ENCODE measurements around the gene AKAP8. TPM values are rescaled to one million over a fixed set of nuclear protein-coding genes. Genes with fewer than 3 reads are reported as not detected.
A peak's percentile ranks its signal among the peaks of the same experiment; 100 is the strongest.
"Not testable (repeated sequence)": the region's sequence is repeated elsewhere in the genome, so short reads cannot be mapped to it uniquely, and the experiment has no call there.

The AKAP8 gene
- total RNA-seq, 2 donors from 2014 or later, result 61.4 to 78.3 TPM

GRCh38 chr19:15398501-15399233 lies 19.1 kb upstream of the AKAP8 start:
- H3K27ac Mint-ChIP-seq, result no peak overlapping the region

GRCh38 chr19:15397782-15398181 lies 18.2 kb upstream of the AKAP8 start:
- peaks cover 17% of the 10 kb centered on the region for H3K36me3 Mint-ChIP-seq

More at GRCh38 chr19:15398501-15399233, 19.1 kb upstream of the AKAP8 start:
- DNase-seq (ENCODE audit: low spot score) (no peak), ATAC-seq (peak in 1 of 2 donors; percentile 15)
- Mint-ChIP-seq H3K4me1 (ENCODE audit: low read depth in 2 of 2) (peaks cover 0 to 21% of the 10 kb centered on the region in 2 donors), H3K36me3 (peaks cover 17% of the 10 kb centered on the region), H3K9me3 (no peaks in the 10 kb centered on the region), H3K4me3 (no peak overlapping the region), H3K27me3 (no peaks in the 10 kb centered on the region)

GRCh38 chr19:15397236-15397635 lies 17.6 kb upstream of the AKAP8 start:
- Mint-ChIP-seq H3K27ac (peak overlapping the region in 1 of 2 donors; percentile 26), H3K27me3 (no peaks in the 10 kb centered on the region), H3K4me1 (ENCODE audit: low read depth in 2 of 2) (peaks cover 0 to 18% of the 10 kb centered on the region in 2 donors), H3K9me3 (no peaks in the 10 kb centered on the region), H3K4me3 (no peak overlapping the region), H3K36me3 (peaks cover 17% of the 10 kb centered on the region)
- ATAC-seq (no peak), DNase-seq (ENCODE audit: low spot score) (no peak)

More at GRCh38 chr19:15397782-15398181, 18.2 kb upstream of the AKAP8 start:
- Mint-ChIP-seq H3K9me3 (no peaks in the 10 kb centered on the region), H3K27me3 (no peaks in the 10 kb centered on the region), H3K4me3 (no peak overlapping the region), H3K27ac (no peak overlapping the region), H3K4me1 (ENCODE audit: low read depth in 2 of 2) (peaks cover 0 to 18% of the 10 kb centered on the region in 2 donors)
- ATAC-seq (no peak), DNase-seq (ENCODE audit: low spot score) (no peak)

GRCh38 chr19:15396436-15396835 lies 16.8 kb upstream of the AKAP8 start:
- H3K4me1 Mint-ChIP-seq (ENCODE audit: low read depth in 2 of 2), result peaks cover 0 to 18% of the 10 kb centered on the region in 2 donors
- peaks cover 17% of the 10 kb centered on the region for H3K36me3 Mint-ChIP-seq
- ATAC-seq (no peak), DNase-seq (ENCODE audit: low spot score) (no peak)
- H3K4me3 Mint-ChIP-seq, result no peak overlapping the region
- H3K27ac Mint-ChIP-seq, result peak overlapping the region in 1 of 2 donors; percentile 26
- no peaks in the 10 kb centered on the region for H3K27me3 Mint-ChIP-seq
- no peaks in the 10 kb centered on the region for H3K9me3 Mint-ChIP-seq

GRCh38 chr19:15395251-15395650 lies 15.7 kb upstream of the AKAP8 start:
- H3K9me3 Mint-ChIP-seq; H3K4me3 Mint-ChIP-seq; H3K27ac Mint-ChIP-seq; DNase-seq (ENCODE audit: low spot score); ATAC-seq; H3K27me3 Mint-ChIP-seq: not testable (repeated sequence)
- Mint-ChIP-seq H3K36me3 (peaks cover 17% of the 10 kb centered on the region), H3K4me1 (ENCODE audit: low read depth in 2 of 2) (peaks cover 0 to 15% of the 10 kb centered on the region in 2 donors)

GRCh38 chr19:15394426-15394825 lies 14.8 kb upstream of the AKAP8 start:
- no peak for DNase-seq (ENCODE audit: low spot score)
- Mint-ChIP-seq H3K27ac (peak overlapping the region in 1 of 2 donors; percentile 40), H3K4me1 (ENCODE audit: low read depth in 2 of 2) (peaks cover 0 to 18% of the 10 kb centered on the region in 2 donors), H3K27me3 (no peaks in the 10 kb centered on the region), H3K4me3 (no peak overlapping the region), H3K9me3 (no peaks in the 10 kb centered on the region), H3K36me3 (peaks cover 17% of the 10 kb centered on the region)
- ATAC-seq, result no peak

GRCh38 chr19:15393963-15394362 lies 14.4 kb upstream of the AKAP8 start:
- H3K4me3 Mint-ChIP-seq, result no peak overlapping the region
- no peak for DNase-seq (ENCODE audit: low spot score)
- no peaks in the 10 kb centered on the region for H3K27me3 Mint-ChIP-seq
- peaks cover 0 to 18% of the 10 kb centered on the region in 2 donors for H3K4me1 Mint-ChIP-seq (ENCODE audit: low read depth in 2 of 2)
- H3K36me3 Mint-ChIP-seq, result peaks cover 17% of the 10 kb centered on the region
- H3K27ac Mint-ChIP-seq, result peak overlapping the region in 1 of 2 donors; percentile 40
- ATAC-seq, result no peak
- H3K9me3 Mint-ChIP-seq, result no peaks in the 10 kb centered on the region

- no peaks in the 10 kb centered on the region for H3K9me3 Mint-ChIP-seq
- no peak for DNase-seq (ENCODE audit: low spot score)
- ATAC-seq, result no peak
- H3K4me1 Mint-ChIP-seq (ENCODE audit: low read depth in 2 of 2), result peaks cover 0 to 8% of the 10 kb centered on the region in 2 donors
- no peaks in the 10 kb centered on the region for H3K27me3 Mint-ChIP-seq
- H3K36me3 Mint-ChIP-seq, result no peaks in the 10 kb centered on the region
- no peak overlapping the region for H3K27ac Mint-ChIP-seq
- H3K4me3 Mint-ChIP-seq, result no peak overlapping the region
Observed at GRCh38 chr19:15390814-15391213, 11.2 kb upstream of the AKAP8 start.

- H3K27ac Mint-ChIP-seq, result peak overlapping the region; percentile 73 to 85
- no peak for ATAC-seq
- no peak for DNase-seq (ENCODE audit: low spot score)
- H3K27me3 Mint-ChIP-seq, result no peaks in the 10 kb centered on the region
- no peaks in the 10 kb centered on the region for H3K9me3 Mint-ChIP-seq
- peaks cover 5% of the 10 kb centered on the region for H3K36me3 Mint-ChIP-seq
- peak overlapping the region; percentile 30 for H3K4me3 Mint-ChIP-seq
- H3K4me1 Mint-ChIP-seq (ENCODE audit: low read depth in 2 of 2), result peaks cover 23 to 28% of the 10 kb centered on the region in 2 donors
Observed at GRCh38 chr19:15381864-15382263, 2.3 kb upstream of the AKAP8 start.

GRCh38 chr19:15381429-15381828 lies 1.8 kb upstream of the AKAP8 start:
- Mint-ChIP-seq H3K36me3 (peaks cover 5% of the 10 kb centered on the region), H3K27ac (peak overlapping the region; percentile 73 to 85), H3K4me1 (ENCODE audit: low read depth in 2 of 2) (peaks cover 27 to 32% of the 10 kb centered on the region in 2 donors), H3K4me3 (peak overlapping the region; percentile 30), H3K9me3 (no peaks in the 10 kb centered on the region), H3K27me3 (no peaks in the 10 kb centered on the region)
- DNase-seq (ENCODE audit: low spot score) (no peak), ATAC-seq (no peak)

- Mint-ChIP-seq H3K27me3 (no peaks in the 10 kb centered on the region), H3K27ac (peak overlapping the region; percentile 85 to 89)
- no peak for DNase-seq (ENCODE audit: low spot score)
Observed at GRCh38 chr19:15379999-15380647, 536 bp upstream of the AKAP8 start.

GRCh38 chr19:15378534-15379082 lies 979 bp downstream of the AKAP8 start:
- peak overlapping the region; percentile 93 for H3K4me3 Mint-ChIP-seq
- H3K9me3 Mint-ChIP-seq, result no peaks in the 10 kb centered on the region
- peaks cover 5% of the 10 kb centered on the region for H3K36me3 Mint-ChIP-seq
- no peaks in the 10 kb centered on the region for H3K27me3 Mint-ChIP-seq
- ATAC-seq, result no peak
- DNase-seq (ENCODE audit: low spot score), result no peak
- peaks cover 32% of the 10 kb centered on the region in 2 donors for H3K4me1 Mint-ChIP-seq (ENCODE audit: low read depth in 2 of 2)
- H3K27ac Mint-ChIP-seq, result peak overlapping the region; percentile 85 to 89

More at GRCh38 chr19:15379999-15380647, 536 bp upstream of the AKAP8 start:
- Mint-ChIP-seq H3K9me3 (no peaks in the 10 kb centered on the region), H3K4me1 (ENCODE audit: low read depth in 2 of 2) (peaks cover 27 to 32% of the 10 kb centered on the region in 2 donors), H3K4me3 (peak overlapping the region; percentile 93), H3K36me3 (peaks cover 5% of the 10 kb centered on the region)
- ATAC-seq, result peak in 1 of 2 donors; percentile 57

- no peak for ATAC-seq
- no peaks in the 10 kb centered on the region for H3K9me3 Mint-ChIP-seq
- H3K4me3 Mint-ChIP-seq, result no peak overlapping the region
- H3K27me3 Mint-ChIP-seq, result no peaks in the 10 kb centered on the region
- H3K27ac Mint-ChIP-seq, result no peak overlapping the region
- peaks cover 19 to 30% of the 10 kb centered on the region in 2 donors for H3K4me1 Mint-ChIP-seq (ENCODE audit: low read depth in 2 of 2)
- DNase-seq (ENCODE audit: low spot score), result no peak
- peaks cover 5% of the 10 kb centered on the region for H3K36me3 Mint-ChIP-seq
Observed at GRCh38 chr19:15374796-15375440, 4.7 kb downstream of the AKAP8 start.
